Psoas muscle (tissue), 8 donors: ENCODE measurements around the gene DHDDS. TPM values are rescaled to one million over a fixed set of nuclear protein-coding genes. Genes with fewer than 3 reads are reported as not detected.

Source experiments
- ATAC-seq, 4 donors: fragments of 200-7000 bp; cut with Tn5 transposase; one replicate each; pipeline ENCODE4 v1.9.1; 2020; ENCODE audit warnings: moderate library complexity in 3 of 4, mild to moderate bottlenecking in 2 of 4
- DNase-seq, 2 donors: peaks; one replicate each; pipeline ENCODE4 v3.0.0-alpha.2; 2020
- H3K27ac ChIP-seq: fragments of 200-600 bp; one replicate; pipeline ENCODE4 v1.8.0; 2022
- H3K27me3 ChIP-seq, 3 donors: fragments of 200-600 bp in 1 of 3; one replicate each; pipeline versions ENCODE4 v1.6.1 to v1.8.0; 2013 to 2022; ENCODE audit warnings: low read length in 2 of 3, mild to moderate bottlenecking in 2 of 3, moderate library complexity in 1 of 3; ENCODE audit not compliant: insufficient read depth in 3 of 3
- H3K36me3 ChIP-seq, 2 donors: fragments of 200-600 bp in 1 of 2; one replicate each; pipeline versions ENCODE4 v1.6.1 to v1.8.0; 2013 to 2022; ENCODE audit warnings: low read depth in 1 of 2, mild to moderate bottlenecking in 1 of 2, moderate library complexity in 1 of 2; ENCODE audit not compliant: insufficient read depth in 1 of 2
- H3K4me1 ChIP-seq: fragments of 200-600 bp; one replicate; pipeline ENCODE4 v1.8.0; 2022
- H3K4me3 ChIP-seq: fragments of 200-600 bp; one replicate; pipeline ENCODE4 v1.8.0; 2022; ENCODE audit warnings: mild to moderate bottlenecking
- H3K9me3 ChIP-seq: fragments of 200-600 bp; one replicate; pipeline ENCODE4 v1.8.0; 2022
- WGBS, 3 donors: extraction: QIAGEN DNeasy Blood & Tissue Kit; methylation state at CpG; one replicate each; pipeline versions ENCODE4 v1.1.6 to v1.1.7; 2013; 5-methylcytosine and 5-hydroxymethylcytosine counted together
- intact Hi-C, 2 donors: fragments of 100-400 bp; cut with DNase I; formaldehyde crosslinking; loops; one replicate each; pipeline versions ENCODE4 v1.11.0 to v1.14.2; 2022
- polyA plus RNA-seq, 3 donors: library from polyadenylated mRNA; stranded (reverse); fragments of 200-250 nt; gene quantifications; one replicate each; pipeline ENCODE4 v1.2.3, GENCODE V29; 2013
- total RNA-seq, 4 donors: library from RNA; stranded (reverse); fragmentation: NEBNext Ultra II Directional in 2 of 4; extraction: Animal tissue kit (Norgen Biotek cat#: 25700) in 2 of 4; gene quantifications; one replicate each; pipeline versions ENCODE4 v1.2.1 to v1.2.4, GENCODE V29; 2021 to 2023
- TF ChIP-seq, protein P1 (sequence below): fragments of 200-600 bp; IDR thresholded peaks from one replicate; pipeline ENCODE4 v1.8.0; 2022; ENCODE audit warnings: antibody characterized with exemption
- donor health status: healthy with polysubstance abuse.
- donor health status: DM: no; HTN: no; CAD: no; lungs with moderate emphysema.
- donor health status: Bipolar disorder and iron deficiency.
- donor health status: healthy.
- donor health status: DM: yes; HTN: yes; CAD: no.
- donor health status: DM: no; HTN: no; CAD: no.
- donor health status: DM: no; HTN: no; CAD: no.
- donor health status: DM: yes; HTN: yes; CAD: no.

Gene DHDDS
- total and polyA plus RNA-seq, 7 donors, result 14.1 to 40.6 (median 23.3) TPM

DNA sequence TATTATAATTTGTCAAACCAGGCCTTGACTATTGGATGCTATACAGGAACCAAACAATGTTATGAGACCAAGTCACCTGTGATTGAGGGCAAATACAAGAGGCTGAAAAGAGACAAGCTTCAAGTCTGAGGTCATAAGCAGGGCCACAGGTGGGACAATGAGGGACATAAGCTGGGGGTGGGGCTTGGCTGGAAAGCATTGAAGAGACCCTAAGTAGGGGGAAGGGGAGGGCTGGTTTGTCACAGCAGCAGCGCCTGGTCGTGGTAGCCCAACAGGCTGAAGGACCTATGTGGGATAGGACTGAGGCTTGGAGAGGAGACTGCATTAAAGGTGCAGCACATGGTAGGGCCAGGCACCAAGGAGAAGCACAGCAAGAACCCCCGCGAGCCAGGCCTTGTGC is 58.0 kb downstream of the DHDDS start:
- no peaks in the 10 kb centered on the region for H3K4me1 ChIP-seq
- no peak for ATAC-seq
- H3K9me3 ChIP-seq, result no peaks in the 10 kb centered on the region
- intact Hi-C loops, result loop anchor here in 1 of 2 donors (10.0 kb wide), 1 partner anchor 305 kb away; no protein-coding TSS in a partner anchor
- DNase-seq, result no peak
- H3K27me3 ChIP-seq, result no peaks in the 10 kb centered on the region
- no peak overlapping the region for H3K4me3 ChIP-seq
- WGBS, 3 donors, result 85 to 95% (median 93%) methylated on average over 4 of the region's 4 CpGs
- TF ChIP-seq, protein P1, sequence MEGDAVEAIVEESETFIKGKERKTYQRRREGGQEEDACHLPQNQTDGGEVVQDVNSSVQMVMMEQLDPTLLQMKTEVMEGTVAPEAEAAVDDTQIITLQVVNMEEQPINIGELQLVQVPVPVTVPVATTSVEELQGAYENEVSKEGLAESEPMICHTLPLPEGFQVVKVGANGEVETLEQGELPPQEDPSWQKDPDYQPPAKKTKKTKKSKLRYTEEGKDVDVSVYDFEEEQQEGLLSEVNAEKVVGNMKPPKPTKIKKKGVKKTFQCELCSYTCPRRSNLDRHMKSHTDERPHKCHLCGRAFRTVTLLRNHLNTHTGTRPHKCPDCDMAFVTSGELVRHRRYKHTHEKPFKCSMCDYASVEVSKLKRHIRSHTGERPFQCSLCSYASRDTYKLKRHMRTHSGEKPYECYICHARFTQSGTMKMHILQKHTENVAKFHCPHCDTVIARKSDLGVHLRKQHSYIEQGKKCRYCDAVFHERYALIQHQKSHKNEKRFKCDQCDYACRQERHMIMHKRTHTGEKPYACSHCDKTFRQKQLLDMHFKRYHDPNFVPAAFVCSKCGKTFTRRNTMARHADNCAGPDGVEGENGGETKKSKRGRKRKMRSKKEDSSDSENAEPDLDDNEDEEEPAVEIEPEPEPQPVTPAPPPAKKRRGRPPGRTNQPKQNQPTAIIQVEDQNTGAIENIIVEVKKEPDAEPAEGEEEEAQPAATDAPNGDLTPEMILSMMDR, result no peak
- no peaks in the 10 kb centered on the region for H3K36me3 ChIP-seq
- no peak overlapping the region for H3K27ac ChIP-seq

DNA sequence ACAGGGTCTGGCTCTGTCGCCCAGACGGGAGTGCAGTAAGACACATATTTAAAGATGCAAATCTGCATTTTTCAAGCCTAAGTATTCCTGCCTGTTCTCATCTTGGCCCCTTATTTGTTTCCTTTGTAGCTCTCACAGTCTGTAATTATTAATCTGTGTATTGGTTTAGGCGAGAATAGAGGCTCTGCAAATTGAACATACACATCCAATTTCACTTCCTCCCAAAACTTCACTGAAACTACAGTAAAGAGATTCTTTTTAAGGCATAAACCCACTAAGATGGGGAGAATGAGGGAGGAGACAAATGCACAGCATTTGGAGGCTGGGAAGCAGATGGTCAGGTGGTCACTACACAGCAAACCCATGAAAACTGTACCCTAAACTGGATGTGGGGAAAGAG is 61.1 kb downstream of the DHDDS start:
- TF ChIP-seq, protein P1, result no peak
- intact Hi-C loops, result loop anchor here in 1 of 2 donors (10.0 kb wide), 1 partner anchor 302 kb away; no protein-coding TSS in a partner anchor
- Histone ChIP-seq H3K4me3 (no peak overlapping the region), H3K27me3 (no peaks in the 10 kb centered on the region), H3K4me1 (no peaks in the 10 kb centered on the region), H3K27ac (no peak overlapping the region), H3K9me3 (no peaks in the 10 kb centered on the region), H3K36me3 (no peaks in the 10 kb centered on the region)
- ATAC-seq, result no peak
- WGBS, 3 donors, result 55 to 72% (median 66%) methylated on average over 3 of the region's 3 CpGs
- no peak for DNase-seq

DNA sequence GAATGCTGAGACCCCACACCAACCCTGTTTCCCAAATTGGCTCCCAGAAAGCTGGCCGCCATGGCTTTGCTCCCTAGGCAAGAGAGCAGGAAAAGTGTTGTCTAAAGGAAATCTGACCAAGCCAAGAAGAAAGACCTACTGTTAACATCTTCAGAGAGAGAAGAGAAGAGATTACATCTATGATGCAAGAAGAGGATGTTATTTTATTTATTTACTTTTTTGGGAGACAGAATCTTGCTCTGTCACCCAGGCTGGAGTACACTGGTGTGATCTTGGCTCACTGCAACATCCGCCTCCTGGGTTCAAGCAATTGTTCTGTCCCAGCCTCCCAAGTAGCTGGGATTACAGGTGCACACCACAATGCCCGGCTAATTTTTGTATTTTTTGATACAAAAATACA is 61.8 kb downstream of the DHDDS start:
- intact Hi-C loops, result loop anchor here in 1 of 2 donors (10.0 kb wide), 1 partner anchor 301 kb away; no protein-coding TSS in a partner anchor

DNA sequence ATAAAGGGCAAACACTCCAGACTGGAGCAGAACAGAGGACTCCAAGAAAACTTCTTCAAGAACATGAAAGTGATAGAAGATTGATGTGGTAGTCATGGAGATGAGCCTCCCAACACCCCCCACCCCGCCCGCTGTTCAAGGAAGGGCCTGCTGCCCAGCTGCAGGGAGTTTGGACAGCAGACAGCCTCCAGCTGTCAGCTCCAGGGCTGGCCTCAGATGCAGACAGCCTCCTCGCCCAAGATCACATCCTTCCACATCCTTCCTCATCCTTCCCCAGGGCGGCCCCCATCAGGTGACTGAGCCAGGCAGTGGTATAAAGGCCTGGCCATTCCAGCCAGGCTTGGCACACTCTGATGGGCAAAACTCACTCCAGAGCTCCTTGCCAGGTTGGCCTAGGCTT is 64.7 kb downstream of the DHDDS start:
- 32 to 66% (median 45%) methylated on average over 4 of the region's 4 CpGs for WGBS, 3 donors
- no peaks in the 10 kb centered on the region for H3K9me3 ChIP-seq
- H3K27ac ChIP-seq, result no peak overlapping the region
- no peaks in the 10 kb centered on the region for H3K36me3 ChIP-seq
- H3K4me1 ChIP-seq, result no peaks in the 10 kb centered on the region
- H3K4me3 ChIP-seq, result no peak overlapping the region
- ATAC-seq (no peak), DNase-seq (no peak)
- TF ChIP-seq, protein P1, result no peak
- H3K27me3 ChIP-seq, result no peaks in the 10 kb centered on the region
- intact Hi-C loops, result loop anchor here in 1 of 2 donors (10.0 kb wide), 1 partner anchor 298 kb away; no protein-coding TSS in a partner anchor

More for the DNA sequence above, 61.8 kb downstream of the DHDDS start:
- no peak overlapping the region for H3K27ac ChIP-seq
- H3K4me3 ChIP-seq, result no peak overlapping the region
- ATAC-seq, result no peak
- H3K36me3 ChIP-seq, result no peaks in the 10 kb centered on the region
- WGBS, 3 donors, result 82 to 91% (median 83%) methylated on average over 3 of the region's 3 CpGs
- no peaks in the 10 kb centered on the region for H3K4me1 ChIP-seq
- DNase-seq, result no peak
- no peaks in the 10 kb centered on the region for H3K27me3 ChIP-seq
- TF ChIP-seq, protein P1, result no peak
- H3K9me3 ChIP-seq, result no peaks in the 10 kb centered on the region

DNA sequence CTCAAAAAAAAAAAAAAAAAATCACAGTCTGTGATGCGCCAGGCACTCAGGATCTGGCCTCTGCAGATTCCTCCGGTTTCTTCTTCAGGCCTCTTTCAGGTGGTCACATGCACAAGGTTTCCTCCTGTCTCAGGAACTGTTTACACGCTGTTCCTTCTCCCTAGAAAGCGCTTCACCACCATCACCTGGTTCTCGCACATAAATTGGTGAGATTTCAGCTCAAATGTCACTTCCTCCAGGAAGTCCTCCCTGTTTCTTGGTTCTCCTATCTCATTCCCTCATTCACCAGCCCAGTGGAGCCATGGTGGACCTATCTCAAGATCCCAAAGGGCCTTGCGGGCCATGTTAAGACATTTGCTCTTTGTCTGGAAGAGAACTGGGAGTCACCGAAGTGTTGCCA is 66.8 kb downstream of the DHDDS start:
- ATAC-seq (no peak), DNase-seq (no peak)
- Histone ChIP-seq H3K36me3 (no peaks in the 10 kb centered on the region), H3K27ac (no peak overlapping the region), H3K4me1 (no peaks in the 10 kb centered on the region), H3K27me3 (no peaks in the 10 kb centered on the region), H3K9me3 (no peaks in the 10 kb centered on the region), H3K4me3 (no peak overlapping the region)
- intact Hi-C loops, result loop anchor here in 1 of 2 donors (10.0 kb wide), 1 partner anchor 296 kb away; no protein-coding TSS in a partner anchor
- TF ChIP-seq, protein P1, result no peak
- WGBS, 3 donors, result 91 to 97% (median 93%) methylated on average over 7 of the region's 7 CpGs
